ENCODE measurements around the gene ANKRD36C.
"Not testable (repeated sequence)": the region's sequence is repeated elsewhere in the genome, so short reads cannot be mapped to it uniquely, and the experiment has no call there.

Gene ANKRD36C

GRCh38 chr2:95799147-95799889 is 192.3 kb downstream of the ANKRD36C start:
- not testable (repeated sequence) for DNase-seq (ENCODE audit: low read depth)

GRCh38 chr2:95796249-95797099 is 195.2 kb downstream of the ANKRD36C start:
- not testable (repeated sequence) for DNase-seq (ENCODE audit: low read depth)

- DNase-seq (ENCODE audit: low read depth), result not testable (repeated sequence)
Measured at GRCh38 chr2:95793970-95794369, 197.7 kb downstream of the ANKRD36C start.

GRCh38 chr2:95790180-95790579 is 201.4 kb downstream of the ANKRD36C start:
- DNase-seq (ENCODE audit: low read depth), result not testable (repeated sequence)

- not testable (repeated sequence) for DNase-seq (ENCODE audit: low read depth)
Measured at GRCh38 chr2:95789385-95789784, 202.2 kb downstream of the ANKRD36C start.

GRCh38 chr2:95788642-95789041 is 203.0 kb downstream of the ANKRD36C start:
- DNase-seq (ENCODE audit: low read depth), result not testable (repeated sequence)
